Measurements from ENCODE around the gene ZNF618. TPM values are rescaled to one million over a fixed set of nuclear protein-coding genes. Genes with fewer than 3 reads are reported as not detected.

ZNF618 gene
- total RNA-seq, 1 donor from 2014 or later, result 6.4 TPM

Other genes starting within 250 kb of the ZNF618 start
- gene AMBP, start 202.0 kb downstream of the ZNF618 start, total RNA-seq, result not detected
- gene KIF12, start 223.0 kb downstream of the ZNF618 start, total RNA-seq, result 0.49 TPM

Data from temporal lobe (tissue), 1 donor.